ENCODE data around the gene PCDH9. TPM values are rescaled to one million over a fixed set of nuclear protein-coding genes. Genes with fewer than 3 reads are reported as not detected.

The PCDH9 gene
- total RNA-seq, 1 donor from 2014 or later, result 9.8 TPM

GRCh38 chr13:66915596-66916185 lies 314.4 kb downstream of the PCDH9 start:
- Mint-ChIP-seq H3K27me3 (ENCODE audit: low read depth) (no peaks in the 10 kb centered on the region), H3K27ac (ENCODE audit: unreplicated experiment) (no peak overlapping the region), H3K4me3 (ENCODE audit: unreplicated experiment) (no peak overlapping the region), H3K36me3 (ENCODE audit: low read depth) (peaks cover 2% of the 10 kb centered on the region), H3K4me1 (ENCODE audit: low read depth) (peaks cover 21% of the 10 kb centered on the region), H3K9me3 (ENCODE audit: low read depth) (peaks cover 8% of the 10 kb centered on the region)
- TF ChIP-seq CTCF (IDR thresholded peaks at IDR 0.05), result no peak
- DNase-seq (ENCODE audit: low spot score), result no peak

- peak overlapping the region; percentile 80 for H3K27ac Mint-ChIP-seq (ENCODE audit: unreplicated experiment)
These were observed 316.0 kb downstream of the PCDH9 start for GRCh38 chr13:66914155-66914554.

GRCh38 chr13:66911411-66911939 lies 318.7 kb downstream of the PCDH9 start:
- Mint-ChIP-seq H3K4me1 (ENCODE audit: low read depth) (peaks cover 21% of the 10 kb centered on the region), H3K9me3 (ENCODE audit: low read depth) (peaks cover 3% of the 10 kb centered on the region), H3K36me3 (ENCODE audit: low read depth) (no peaks in the 10 kb centered on the region), H3K27me3 (ENCODE audit: low read depth) (no peaks in the 10 kb centered on the region), H3K27ac (ENCODE audit: unreplicated experiment) (no peak overlapping the region), H3K4me3 (ENCODE audit: unreplicated experiment) (no peak overlapping the region)
- TF ChIP-seq CTCF (IDR thresholded peaks at IDR 0.05), result no peak
- no peak for DNase-seq (ENCODE audit: low spot score)

More at GRCh38 chr13:66914155-66914554, 316.0 kb downstream of the PCDH9 start:
- DNase-seq (ENCODE audit: low spot score), result no peak
- no peak for TF ChIP-seq CTCF (IDR thresholded peaks at IDR 0.05)
- Mint-ChIP-seq H3K4me1 (ENCODE audit: low read depth) (peaks cover 21% of the 10 kb centered on the region), H3K9me3 (ENCODE audit: low read depth) (peaks cover 8% of the 10 kb centered on the region), H3K36me3 (ENCODE audit: low read depth) (peaks cover under 1% of the 10 kb centered on the region), H3K27me3 (ENCODE audit: low read depth) (no peaks in the 10 kb centered on the region), H3K4me3 (ENCODE audit: unreplicated experiment) (no peak overlapping the region)

- no peaks in the 10 kb centered on the region for H3K9me3 Mint-ChIP-seq (ENCODE audit: low read depth)
- H3K4me3 Mint-ChIP-seq (ENCODE audit: unreplicated experiment), result no peak overlapping the region
- no peaks in the 10 kb centered on the region for H3K36me3 Mint-ChIP-seq (ENCODE audit: low read depth)
- no peak overlapping the region for H3K27ac Mint-ChIP-seq (ENCODE audit: unreplicated experiment)
- no peak for TF ChIP-seq CTCF (IDR thresholded peaks at IDR 0.05)
- no peak for DNase-seq (ENCODE audit: low spot score)
- H3K4me1 Mint-ChIP-seq (ENCODE audit: low read depth), result no peaks in the 10 kb centered on the region
- no peaks in the 10 kb centered on the region for H3K27me3 Mint-ChIP-seq (ENCODE audit: low read depth)
These were observed 330.2 kb downstream of the PCDH9 start for GRCh38 chr13:66899955-66900354.

GRCh38 chr13:66896933-66897332 lies 333.2 kb downstream of the PCDH9 start:
- H3K4me1 Mint-ChIP-seq (ENCODE audit: low read depth), result no peaks in the 10 kb centered on the region
- no peak for DNase-seq (ENCODE audit: low spot score)
- no peaks in the 10 kb centered on the region for H3K36me3 Mint-ChIP-seq (ENCODE audit: low read depth)
- no peak overlapping the region for H3K4me3 Mint-ChIP-seq (ENCODE audit: unreplicated experiment)
- H3K27ac Mint-ChIP-seq (ENCODE audit: unreplicated experiment), result no peak overlapping the region
- TF ChIP-seq CTCF (IDR thresholded peaks at IDR 0.05), result no peak
- no peaks in the 10 kb centered on the region for H3K9me3 Mint-ChIP-seq (ENCODE audit: low read depth)
- no peaks in the 10 kb centered on the region for H3K27me3 Mint-ChIP-seq (ENCODE audit: low read depth)
